ENCODE results near the gene FCHO2.
"Not testable (repeated sequence)": the region's sequence is repeated elsewhere in the genome, so short reads cannot be mapped to it uniquely, and the experiment has no call there.

The FCHO2 gene

GRCh38 chr5:72996632-72997031, 40.8 kb downstream of the FCHO2 start:
- Histone ChIP-seq H3K36me3 (ENCODE audit: control insufficient read depth, insufficient read depth, low read length) (no peaks in the 10 kb centered on the region), H3K27me3 (replicated peaks; ENCODE audit: control insufficient read depth, insufficient read depth, low read length) (no peaks in the 10 kb centered on the region), H3K4me3 (replicated peaks; ENCODE audit: low read depth, low read length) (no peak overlapping the region)
- no peak for DNase-seq (ENCODE audit: extremely low read depth, insufficient read length)
- no peak for TF ChIP-seq CTCF (IDR thresholded peaks at IDR 0.05; ENCODE audit: insufficient read depth, low read length, poor library complexity, severe bottlenecking)

DNA sequence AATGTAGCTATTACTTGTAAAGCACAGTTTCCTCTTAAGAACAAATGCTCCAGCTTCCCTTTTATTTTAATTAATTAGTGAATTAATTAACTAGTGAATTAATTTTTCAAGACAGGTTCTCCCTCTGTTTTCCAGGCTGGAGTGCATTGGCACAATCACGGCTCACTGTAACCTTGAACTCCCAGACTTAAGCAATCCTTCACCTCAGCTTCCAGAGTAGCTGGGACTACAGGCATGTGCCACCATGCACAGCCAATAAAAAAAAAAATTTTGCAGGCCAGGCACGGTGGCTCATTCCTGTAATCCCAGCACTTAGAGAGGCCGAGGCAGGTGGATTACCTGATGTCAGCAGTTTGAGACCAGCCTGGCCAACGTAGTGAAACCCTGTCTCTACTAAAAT, 44.1 kb downstream of the FCHO2 start:
- DNase-seq (ENCODE audit: extremely low read depth, insufficient read length), result no peak
- Histone ChIP-seq H3K4me3 (replicated peaks; ENCODE audit: low read depth, low read length) (no peak overlapping the region), H3K36me3 (ENCODE audit: control insufficient read depth, insufficient read depth, low read length) (no peaks in the 10 kb centered on the region), H3K27me3 (replicated peaks; ENCODE audit: control insufficient read depth, insufficient read depth, low read length) (no peaks in the 10 kb centered on the region)
- no peak for TF ChIP-seq CTCF (IDR thresholded peaks at IDR 0.05; ENCODE audit: insufficient read depth, low read length, poor library complexity, severe bottlenecking)

GRCh38 chr5:73005886-73006285, 50.0 kb downstream of the FCHO2 start:
- no peak overlapping the region for H3K4me3 ChIP-seq (replicated peaks; ENCODE audit: low read depth, low read length)
- no peaks in the 10 kb centered on the region for H3K36me3 ChIP-seq (ENCODE audit: control insufficient read depth, insufficient read depth, low read length)
- DNase-seq (ENCODE audit: extremely low read depth, insufficient read length), result no peak
- no peak for TF ChIP-seq CTCF (IDR thresholded peaks at IDR 0.05; ENCODE audit: insufficient read depth, low read length, poor library complexity, severe bottlenecking)
- H3K27me3 ChIP-seq (replicated peaks; ENCODE audit: control insufficient read depth, insufficient read depth, low read length), result no peaks in the 10 kb centered on the region

GRCh38 chr5:73007051-73007450, 51.2 kb downstream of the FCHO2 start:
- H3K36me3 ChIP-seq (ENCODE audit: control insufficient read depth, insufficient read depth, low read length), result no peaks in the 10 kb centered on the region
- no peak for TF ChIP-seq CTCF (IDR thresholded peaks at IDR 0.05; ENCODE audit: insufficient read depth, low read length, poor library complexity, severe bottlenecking)
- DNase-seq (ENCODE audit: extremely low read depth, insufficient read length), result no peak
- H3K4me3 ChIP-seq (replicated peaks; ENCODE audit: low read depth, low read length), result no peak overlapping the region
- H3K27me3 ChIP-seq (replicated peaks; ENCODE audit: control insufficient read depth, insufficient read depth, low read length), result no peaks in the 10 kb centered on the region

GRCh38 chr5:73008831-73009230, 53.0 kb downstream of the FCHO2 start:
- TF ChIP-seq CTCF (IDR thresholded peaks at IDR 0.05; ENCODE audit: insufficient read depth, low read length, poor library complexity, severe bottlenecking), result no peak
- no peak for DNase-seq (ENCODE audit: extremely low read depth, insufficient read length)
- Histone ChIP-seq H3K4me3 (replicated peaks; ENCODE audit: low read depth, low read length) (no peak overlapping the region), H3K36me3 (ENCODE audit: control insufficient read depth, insufficient read depth, low read length) (no peaks in the 10 kb centered on the region), H3K27me3 (replicated peaks; ENCODE audit: control insufficient read depth, insufficient read depth, low read length) (no peaks in the 10 kb centered on the region)

DNA sequence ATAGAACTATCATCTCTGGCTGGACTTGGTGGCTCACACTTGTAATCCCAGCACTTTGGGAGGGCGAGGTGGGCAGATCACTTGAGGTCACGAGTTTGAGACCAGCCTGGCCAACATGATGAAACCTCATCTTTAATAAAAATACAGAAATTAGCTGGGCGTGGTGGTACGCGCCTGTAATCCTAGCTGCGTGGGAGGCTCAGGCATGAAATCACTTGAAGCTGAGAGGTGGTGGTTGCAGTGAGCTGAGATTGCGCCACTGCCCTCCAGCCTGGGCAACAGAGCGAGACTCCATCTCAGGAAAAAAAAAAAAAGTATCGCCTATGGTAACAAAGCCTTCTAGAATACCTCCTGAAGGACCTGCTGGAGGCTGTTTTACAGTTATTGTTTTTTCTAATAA, 55.8 kb downstream of the FCHO2 start:
- not testable (repeated sequence) for H3K4me3 ChIP-seq (replicated peaks; ENCODE audit: low read depth, low read length); H3K27me3 ChIP-seq (replicated peaks; ENCODE audit: control insufficient read depth, insufficient read depth, low read length); DNase-seq (ENCODE audit: extremely low read depth, insufficient read length); H3K36me3 ChIP-seq (ENCODE audit: control insufficient read depth, insufficient read depth, low read length)
